Endothelial cell of umbilical vein (primary cell): ENCODE results near the gene CALML5. TPM values are rescaled to one million over a fixed set of nuclear protein-coding genes. Genes with fewer than 3 reads are reported as not detected.

Experiments used
- BruUV-seq: library from RNA; stranded (reverse); fragments of 400-500 nt; replicated peaks from 2 replicates; lab custom pipeline; 2021; lab: Mats Ljungman, UMichigan
- CTCF ChIA-PET: fragments of 300-600, 350-600 bp; sonication (Branson Sonifier 250); formaldehyde crosslinking; loops from one replicate; lab custom pipeline; 2021; ENCODE audit warnings: antibody characterized with exemption, inconsistent platforms; lab: Charles Lee
- POLR2A ChIA-PET: fragments of 300-600, 350-600 bp; sonication (Branson Sonifier 250); formaldehyde crosslinking; loops from one replicate; lab custom pipeline; 2021; ENCODE audit warnings: antibody characterized with exemption, inconsistent platforms; lab: Charles Lee
- DNase-seq: peaks from one replicate; pipeline ENCODE4 v3.0.0-alpha.2; 2011; ENCODE audit warnings: low read depth, low spot score
- FAIRE-seq: peaks from 2 replicates; lab custom pipeline; 2011; peaks lifted over from hg19 to GRCh38; lab: Jason Lieb, UNC
- H2AFZ ChIP-seq: 2 replicates; pipeline ENCODE4 v1.6.0; 2012; ENCODE audit warnings: low read depth, low read length, control low read depth, inconsistent platforms
- H3K27ac ChIP-seq: 2 replicates; pipeline ENCODE4 v1.5.1; 2011; ENCODE audit warnings: low read depth, mild to moderate bottlenecking, control low read depth, low read length, moderate library complexity; ENCODE audit not compliant: insufficient read depth
- H3K27me3 ChIP-seq, 2 experiments: 2 replicates each; pipeline versions ENCODE4 v1.6.0 to v1.6.1; 2011; ENCODE audit warnings: low read length in 2 of 2, mixed read lengths in 1 of 2; ENCODE audit not compliant: control insufficient read depth in 2 of 2, insufficient read depth in 2 of 2
- H3K36me3 ChIP-seq, 2 experiments: 2 replicates in 1 of 2; 3 replicates in 1 of 2; pipeline ENCODE4 v1.5.1; 2011; ENCODE audit warnings: low read length in 2 of 2, mild to moderate bottlenecking in 1 of 2, moderate library complexity in 1 of 2; ENCODE audit not compliant: control insufficient read depth in 2 of 2, insufficient read depth in 2 of 2; ENCODE audit errors: extremely low read depth in 1 of 2
- H3K4me1 ChIP-seq: 3 replicates; pipeline ENCODE4 v1.5.1; 2011; ENCODE audit warnings: mild to moderate bottlenecking, low read length; ENCODE audit not compliant: control insufficient read depth, insufficient read depth; ENCODE audit errors: extremely low read depth
- H3K4me2 ChIP-seq: 2 replicates; pipeline ENCODE4 v1.6.1; 2011; ENCODE audit warnings: low read length, control low read depth, mixed read lengths; ENCODE audit not compliant: insufficient read depth
- H3K4me3 ChIP-seq, 3 experiments: fragments of 200-600 bp in 1 of 3; sonication (generic), shearing (Covaris generic) in 1 of 3; replicated peaks in 1 of 3; 2 replicates each; pipeline ENCODE4 v1.5.1; 2011 to 2016; ENCODE audit warnings: control low read depth in 3 of 3, low read length in 3 of 3, mild to moderate bottlenecking in 2 of 3, inconsistent platforms in 1 of 3, low read depth in 1 of 3, moderate library complexity in 1 of 3; ENCODE audit not compliant: insufficient read depth in 1 of 3
- H3K79me2 ChIP-seq: 2 replicates; pipeline ENCODE4 v1.6.0; 2012; ENCODE audit warnings: low read length, inconsistent platforms; ENCODE audit not compliant: control insufficient read depth, insufficient read depth
- H3K9ac ChIP-seq: replicated peaks from 2 replicates; pipeline ENCODE3; 2011; ENCODE audit warnings: low read length, control low read depth; ENCODE audit not compliant: insufficient read depth; ENCODE audit errors: extremely low read depth
- H3K9me1 ChIP-seq: replicated peaks from 3 replicates; pipeline ENCODE4 v1.6.0; 2011; ENCODE audit warnings: mild to moderate bottlenecking, low read length; ENCODE audit not compliant: control insufficient read depth, insufficient read depth; ENCODE audit errors: extremely low read depth
- H3K9me3 ChIP-seq: replicated peaks from 2 replicates; pipeline ENCODE4 v1.5.1; 2012; ENCODE audit warnings: low read length, inconsistent platforms; ENCODE audit not compliant: control insufficient read depth, insufficient read depth
- H4K20me1 ChIP-seq: replicated peaks from 2 replicates; pipeline ENCODE3; 2011; ENCODE audit warnings: mild to moderate bottlenecking, low read length; ENCODE audit not compliant: control insufficient read depth, insufficient read depth; ENCODE audit errors: extremely low read depth
- CTCF ChIP-seq, 2 donors: IDR thresholded peaks; 1 replicate in 1 of 2; 2 replicates in 1 of 2; pipeline ENCODE4 v1.5.1; 2011; ENCODE audit warnings: low read length in 2 of 2, mild to moderate bottlenecking in 2 of 2, moderate library complexity in 2 of 2, control low read depth in 1 of 2, inconsistent platforms in 1 of 2, low read depth in 1 of 2; ENCODE audit not compliant: insufficient read depth in 1 of 2; ENCODE audit errors: extremely low read depth in 1 of 2
- EZH2 ChIP-seq: IDR thresholded peaks from 2 replicates; pipeline ENCODE4 v1.6.1; 2012; ENCODE audit warnings: borderline replicate concordance, low read depth, mild to moderate bottlenecking, moderate library complexity, low read length, inconsistent platforms; ENCODE audit not compliant: severe bottlenecking
- FOS ChIP-seq: IDR thresholded peaks from 2 replicates; pipeline ENCODE4 v1.6.1; 2011; ENCODE audit warnings: mild to moderate bottlenecking, low read length, moderate library complexity, borderline replicate concordance; ENCODE audit not compliant: insufficient read depth
- GATA2 ChIP-seq: IDR thresholded peaks from 2 replicates; pipeline ENCODE4 v1.7.0; 2011; ENCODE audit warnings: low read depth, mild to moderate bottlenecking, moderate library complexity, mixed read lengths, low read length; ENCODE audit not compliant: insufficient read length, insufficient read depth
- JUN ChIP-seq: IDR thresholded peaks from 2 replicates; pipeline ENCODE4 v1.6.1; 2011; ENCODE audit warnings: borderline replicate concordance, low read depth; ENCODE audit not compliant: insufficient read length, insufficient read depth
- MAX ChIP-seq: IDR thresholded peaks from 2 replicates; pipeline ENCODE4 v1.6.1; 2011; ENCODE audit not compliant: insufficient read depth, insufficient read length
- MYC ChIP-seq: IDR thresholded peaks from one replicate; pipeline ENCODE4 v1.6.1; 2011; ENCODE audit warnings: mild to moderate bottlenecking, low read depth, low read length
- dilution Hi-C: fragments of 300-500 bp; cut with MboI; formaldehyde crosslinking; loops from one replicate; pipeline ENCODE4 v1.15.0; 2019; ENCODE audit warnings: low sequenced_read_pairs; ENCODE audit not compliant: extremely low pct_ligation_motif_present
- intact Hi-C: fragments of 100-400 bp; cut with micrococcal nuclease; formaldehyde crosslinking; loops from one replicate; pipeline ENCODE4 v1.10.0; 2022
- polyA plus RNA-seq, 4 experiments: library from polyadenylated mRNA; depleted of rRNA in 3 of 4; stranded (reverse) in 3 of 4; unstranded in 1 of 4; fragments of >200 nt; gene quantifications; 2 replicates each; pipeline versions ENCODE4 v1.2.1 to v1.2.3, GENCODE V29; 2011 to 2012; ENCODE audit warnings: missing spikeins in 1 of 4
- total RNA-seq: library from RNA; stranded (reverse); gene quantifications from 2 replicates; pipeline ENCODE4 v1.2.3, GENCODE V29; 2021

CALML5 gene
- total and polyA plus RNA-seq, 2 donors (not counting 3 experiments of a cell fraction or from before 2014, with no cell fraction given), result not detected

DNA sequence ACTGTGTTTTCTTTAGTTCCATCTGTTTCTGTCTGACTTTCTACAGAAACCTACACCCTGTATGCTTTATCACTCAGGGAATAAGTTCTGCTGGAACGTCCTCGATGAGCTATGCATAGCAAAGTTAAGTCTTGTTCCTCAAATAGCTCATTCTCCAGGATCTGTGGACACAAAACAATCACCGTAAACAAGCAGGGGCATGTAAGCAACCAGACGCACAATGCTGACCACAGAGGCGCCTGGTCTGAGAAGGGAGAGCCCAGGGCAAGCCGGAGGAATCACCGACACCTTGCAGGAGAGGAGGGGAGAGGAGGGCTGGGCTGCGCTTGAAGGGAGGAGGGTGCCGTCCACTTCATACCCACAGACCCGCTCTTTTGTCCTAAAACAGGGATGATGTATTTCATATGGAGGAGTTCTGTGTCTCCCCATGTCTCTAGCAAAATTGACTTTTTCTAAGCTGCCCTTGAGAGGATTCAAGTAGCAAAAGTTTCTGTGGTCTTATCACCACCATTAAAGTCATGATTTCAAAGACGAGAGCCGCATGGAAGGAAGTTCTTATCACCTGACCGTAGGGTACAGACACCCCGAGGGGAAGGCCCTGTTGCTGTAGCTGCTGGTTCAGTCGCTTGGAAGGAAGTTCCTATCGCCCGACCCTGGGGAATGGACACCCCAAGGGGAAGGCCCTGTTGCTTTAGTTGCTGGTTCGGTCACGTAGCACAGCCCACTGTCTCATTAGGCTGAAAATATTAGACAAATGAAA, 39.7 kb upstream of the CALML5 start:
- Histone ChIP-seq H3K79me2 (no peaks in the 10 kb centered on the region), H3K27ac (no peak overlapping the region), H2AFZ (no peak overlapping the region), H3K4me2 (no peak overlapping the region), H3K9ac (no peak overlapping the region), H3K4me1 (peaks cover 5% of the 10 kb centered on the region), H3K4me3 (no peak overlapping the region), H3K9me1 (no peaks in the 10 kb centered on the region), H4K20me1 (no peaks in the 10 kb centered on the region), H3K27me3 (no peaks in the 10 kb centered on the region), H3K36me3 (no peaks in the 10 kb centered on the region), H3K9me3 (no peaks in the 10 kb centered on the region)
- ChIA-PET CTCF (interaction anchor here (0.9 to 1.4 kb wide), 6 partner anchors 8 to 724 kb away, joined by 3 to 8 read pairs (median 3); no protein-coding TSS in a partner anchor), POLR2A (interaction anchor here (0.7 kb wide), 1 partner anchor 163 kb away, joined by 3 read pairs; no protein-coding TSS in a partner anchor)
- intact Hi-C loops (no loop called here), dilution Hi-C loops (no loop called here)
- no peak for DNase-seq
- no TSS peak for BruUV-seq
- no peak for FAIRE-seq
- TF ChIP-seq MYC (no peak), JUN (no peak), CTCF (IDR thresholded peaks at IDR 0.05; ENCODE audit: extremely low read depth in 1 of 2, insufficient read depth in 1 of 2, low read depth in 1 of 2, low read length in 2 of 2) (no peak)

GRCh38 chr10:5538446-5538845, 39.1 kb upstream of the CALML5 start:
- dilution Hi-C loops (no loop called here), intact Hi-C loops (no loop called here)
- no TSS peak for BruUV-seq
- FAIRE-seq, result peak; percentile 84
- Histone ChIP-seq H3K36me3 (no peaks in the 10 kb centered on the region), H3K4me1 (peaks cover 5% of the 10 kb centered on the region), H2AFZ (no peak overlapping the region), H3K9me1 (no peaks in the 10 kb centered on the region), H3K9me3 (no peaks in the 10 kb centered on the region), H3K27me3 (no peaks in the 10 kb centered on the region), H3K9ac (no peak overlapping the region), H4K20me1 (no peaks in the 10 kb centered on the region), H3K27ac (no peak overlapping the region), H3K4me2 (no peak overlapping the region), H3K4me3 (no peak overlapping the region), H3K79me2 (no peaks in the 10 kb centered on the region)
- peak; percentile 17 for DNase-seq
- POLR2A ChIA-PET, result no interaction called here
- TF ChIP-seq EZH2 (no peak), GATA2 (no peak), MAX (no peak), JUN (no peak), MYC (no peak), FOS (no peak)
- CTCF ChIA-PET, result interaction anchor here (0.9 to 1.4 kb wide), 6 partner anchors 8 to 723 kb away, joined by 3 to 8 read pairs (median 3); no protein-coding TSS in a partner anchor
